Activated CD8-positive, alpha-beta T cell treated with anti-CD3 and anti-CD28 coated beads, Interleukin-2, amount 10 ng/mL, durations not matched to agents 7 days and 5 days (primary cell): ENCODE measurements around the gene IL17REL. TPM values are rescaled to one million over a fixed set of nuclear protein-coding genes. Genes with fewer than 3 reads are reported as not detected.

Experiments used
- ATAC-seq: fragments of 150-1000 bp; cut with Tn5 transposase; one replicate; pipeline ENCODE4 v1.10.0; 2021; ENCODE audit warnings: moderate library complexity
- CTCF ChIA-PET: fragments of 350-600 bp; sonication (Branson Sonifier 250); formaldehyde crosslinking; loops from one replicate; lab custom pipeline; 2021; ENCODE audit warnings: antibody characterized with exemption; lab: Charles Lee
- POLR2A ChIA-PET: fragments of 350-600 bp; sonication (Branson Sonifier 250); formaldehyde crosslinking; loops from one replicate; lab custom pipeline; 2021; ENCODE audit warnings: antibody characterized with exemption; lab: Charles Lee
- DNase-seq: peaks from one replicate; pipeline ENCODE4 v3.0.0-alpha.2; 2020
- H3K27ac Mint-ChIP-seq: one replicate; pipeline ENCODE4 v1.8.0; 2021; ENCODE audit warnings: mild to moderate bottlenecking, mixed read lengths
- H3K27me3 Mint-ChIP-seq: one replicate; pipeline ENCODE4 v1.8.0; 2021; ENCODE audit warnings: low read depth, mixed read lengths
- H3K36me3 Mint-ChIP-seq: one replicate; pipeline ENCODE4 v1.8.0; 2021; ENCODE audit warnings: low read depth, mixed read lengths
- H3K4me1 Mint-ChIP-seq: one replicate; pipeline ENCODE4 v1.8.0; 2021; ENCODE audit warnings: low read depth, mixed read lengths
- H3K4me3 Mint-ChIP-seq: one replicate; pipeline ENCODE4 v1.8.0; 2021; ENCODE audit warnings: mild to moderate bottlenecking, mixed read lengths
- H3K9me3 Mint-ChIP-seq: one replicate; pipeline ENCODE4 v1.8.0; 2022; ENCODE audit warnings: mixed read lengths; ENCODE audit not compliant: insufficient read depth
- total RNA-seq, 2 experiments: library from RNA; stranded (reverse); gene quantifications; one replicate each; pipeline ENCODE4 v1.2.3, GENCODE V29; 2021

Gene IL17REL
- total RNA-seq, 2 experiments from 2014 or later: not detected

GRCh38 chr22:50041361-50042065 lies 28.9 kb upstream of the IL17REL start:
- H3K4me1 Mint-ChIP-seq: peaks cover 12% of the 10 kb centered on the region
- ATAC-seq (no peak), DNase-seq (no peak)
- H3K4me3 Mint-ChIP-seq: no peak overlapping the region
- no peaks in the 10 kb centered on the region for H3K9me3 Mint-ChIP-seq
- no peaks in the 10 kb centered on the region for H3K36me3 Mint-ChIP-seq
- ChIA-PET CTCF (interaction anchor here (0.7 kb wide), 1 partner anchor 11 kb away, joined by 3 read pairs; no protein-coding TSS in a partner anchor), POLR2A (no interaction called here)
- no peak overlapping the region for H3K27ac Mint-ChIP-seq
- peaks cover 19% of the 10 kb centered on the region for H3K27me3 Mint-ChIP-seq

- CTCF ChIA-PET: no interaction called here
- POLR2A ChIA-PET: no interaction called here
- H3K27ac Mint-ChIP-seq: no peak overlapping the region
Measured at GRCh38 chr22:50040717-50041116, 28.2 kb upstream of the IL17REL start.

GRCh38 chr22:50039669-50040443 lies 27.3 kb upstream of the IL17REL start:
- POLR2A ChIA-PET: no interaction called here
- no peaks in the 10 kb centered on the region for H3K36me3 Mint-ChIP-seq
- H3K27me3 Mint-ChIP-seq: peaks cover 19% of the 10 kb centered on the region
- DNase-seq (no peak), ATAC-seq (no peak)
- H3K4me1 Mint-ChIP-seq: peaks cover 8% of the 10 kb centered on the region
- H3K4me3 Mint-ChIP-seq: no peak overlapping the region
- no peaks in the 10 kb centered on the region for H3K9me3 Mint-ChIP-seq
- H3K27ac Mint-ChIP-seq: no peak overlapping the region
- CTCF ChIA-PET: no interaction called here

More at GRCh38 chr22:50040717-50041116, 28.2 kb upstream of the IL17REL start:
- Mint-ChIP-seq H3K9me3 (no peaks in the 10 kb centered on the region), H3K27me3 (peaks cover 19% of the 10 kb centered on the region), H3K36me3 (no peaks in the 10 kb centered on the region), H3K4me3 (no peak overlapping the region), H3K4me1 (peaks cover 12% of the 10 kb centered on the region)
- DNase-seq: no peak
- ATAC-seq: no peak

- Mint-ChIP-seq H3K36me3 (no peaks in the 10 kb centered on the region), H3K9me3 (no peaks in the 10 kb centered on the region), H3K4me1 (no peaks in the 10 kb centered on the region), H3K27ac (no peak overlapping the region), H3K27me3 (peaks cover 2% of the 10 kb centered on the region), H3K4me3 (no peak overlapping the region)
- CTCF ChIA-PET: interaction anchor here (0.6 kb wide), 1 partner anchor 48 kb away, joined by 3 read pairs; no protein-coding TSS in a partner anchor
- ATAC-seq (no peak), DNase-seq (no peak)
- POLR2A ChIA-PET: interaction anchor here (0.6 kb wide), 2 partner anchors 103 to 166 kb away, joined by 3 read pairs; no protein-coding TSS in a partner anchor
Measured at GRCh38 chr22:50035976-50036724, 23.6 kb upstream of the IL17REL start.

- Mint-ChIP-seq H3K27me3 (peaks cover 2% of the 10 kb centered on the region), H3K9me3 (no peaks in the 10 kb centered on the region), H3K27ac (no peak overlapping the region), H3K36me3 (no peaks in the 10 kb centered on the region), H3K4me3 (no peak overlapping the region), H3K4me1 (no peaks in the 10 kb centered on the region)
- POLR2A ChIA-PET: no interaction called here
- no peak for DNase-seq
- no peak for ATAC-seq
- CTCF ChIA-PET: no interaction called here
Measured at GRCh38 chr22:50035131-50035881, 22.7 kb upstream of the IL17REL start.

GRCh38 chr22:50034126-50035081 lies 21.8 kb upstream of the IL17REL start:
- Mint-ChIP-seq H3K9me3 (no peaks in the 10 kb centered on the region), H3K27ac (no peak overlapping the region), H3K36me3 (no peaks in the 10 kb centered on the region), H3K4me3 (no peak overlapping the region), H3K27me3 (peaks cover 2% of the 10 kb centered on the region), H3K4me1 (no peaks in the 10 kb centered on the region)
- CTCF ChIA-PET: no interaction called here
- ATAC-seq: no peak
- DNase-seq: no peak
- POLR2A ChIA-PET: no interaction called here

GRCh38 chr22:50032941-50033601 lies 20.5 kb upstream of the IL17REL start:
- ChIA-PET POLR2A (no interaction called here), CTCF (no interaction called here)
- no peaks in the 10 kb centered on the region for H3K4me1 Mint-ChIP-seq
- no peaks in the 10 kb centered on the region for H3K36me3 Mint-ChIP-seq
- H3K27me3 Mint-ChIP-seq: no peaks in the 10 kb centered on the region
- no peak for ATAC-seq
- DNase-seq: no peak
- no peaks in the 10 kb centered on the region for H3K9me3 Mint-ChIP-seq
- H3K27ac Mint-ChIP-seq: no peak overlapping the region
- H3K4me3 Mint-ChIP-seq: no peak overlapping the region

- H3K4me1 Mint-ChIP-seq: peaks cover 4% of the 10 kb centered on the region
- H3K36me3 Mint-ChIP-seq: no peaks in the 10 kb centered on the region
- H3K9me3 Mint-ChIP-seq: no peaks in the 10 kb centered on the region
- H3K27ac Mint-ChIP-seq: no peak overlapping the region
- no peak overlapping the region for H3K4me3 Mint-ChIP-seq
- ChIA-PET CTCF (interaction anchor here (0.7 to 3.8 kb wide), 4 partner anchors 52 to 265 kb away, joined by 3 to 90 read pairs (median 16); no protein-coding TSS in a partner anchor), POLR2A (no interaction called here)
- ATAC-seq (no peak), DNase-seq (no peak)
- no peaks in the 10 kb centered on the region for H3K27me3 Mint-ChIP-seq
Measured at GRCh38 chr22:50032109-50032871, 19.7 kb upstream of the IL17REL start.

- ATAC-seq (no peak), DNase-seq (no peak)
- Mint-ChIP-seq H3K9me3 (no peaks in the 10 kb centered on the region), H3K4me3 (no peak overlapping the region), H3K36me3 (no peaks in the 10 kb centered on the region), H3K27ac (no peak overlapping the region), H3K27me3 (no peaks in the 10 kb centered on the region), H3K4me1 (peaks cover 4% of the 10 kb centered on the region)
- ChIA-PET POLR2A (no interaction called here), CTCF (interaction anchor here (0.7 to 3.8 kb wide), 16 partner anchors 15 to 269 kb away, joined by 3 to 90 read pairs (median 8); no protein-coding TSS in a partner anchor)
Measured at GRCh38 chr22:50031189-50032091, 18.9 kb upstream of the IL17REL start.
